Measurements from ENCODE around the gene ATP11A.

The ATP11A gene

GRCh38 chr13:112726016-112726767 lies 36.4 kb downstream of the ATP11A start:
- DNase-seq: no peak

DNA sequence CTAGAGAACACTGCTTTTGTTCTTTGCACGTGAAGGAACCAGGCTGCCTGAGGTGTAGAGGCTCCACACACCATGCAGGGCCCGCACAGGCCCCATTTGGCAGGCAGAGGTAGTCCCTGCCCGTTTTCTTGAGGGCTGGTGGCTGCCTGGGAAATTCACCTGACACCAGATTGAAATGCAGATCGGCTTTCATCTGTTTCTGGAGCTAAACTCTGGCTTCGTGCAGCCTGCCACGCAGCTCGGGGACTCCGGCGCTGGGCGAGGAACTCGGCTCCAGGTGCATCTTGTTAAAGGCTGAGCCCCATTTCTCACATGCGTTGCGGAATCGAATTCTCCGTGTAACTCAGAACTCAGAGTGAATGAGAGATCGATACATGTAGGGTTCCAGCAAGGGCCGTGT lies 37.7 kb downstream of the ATP11A start:
- DNase-seq: no peak

DNA sequence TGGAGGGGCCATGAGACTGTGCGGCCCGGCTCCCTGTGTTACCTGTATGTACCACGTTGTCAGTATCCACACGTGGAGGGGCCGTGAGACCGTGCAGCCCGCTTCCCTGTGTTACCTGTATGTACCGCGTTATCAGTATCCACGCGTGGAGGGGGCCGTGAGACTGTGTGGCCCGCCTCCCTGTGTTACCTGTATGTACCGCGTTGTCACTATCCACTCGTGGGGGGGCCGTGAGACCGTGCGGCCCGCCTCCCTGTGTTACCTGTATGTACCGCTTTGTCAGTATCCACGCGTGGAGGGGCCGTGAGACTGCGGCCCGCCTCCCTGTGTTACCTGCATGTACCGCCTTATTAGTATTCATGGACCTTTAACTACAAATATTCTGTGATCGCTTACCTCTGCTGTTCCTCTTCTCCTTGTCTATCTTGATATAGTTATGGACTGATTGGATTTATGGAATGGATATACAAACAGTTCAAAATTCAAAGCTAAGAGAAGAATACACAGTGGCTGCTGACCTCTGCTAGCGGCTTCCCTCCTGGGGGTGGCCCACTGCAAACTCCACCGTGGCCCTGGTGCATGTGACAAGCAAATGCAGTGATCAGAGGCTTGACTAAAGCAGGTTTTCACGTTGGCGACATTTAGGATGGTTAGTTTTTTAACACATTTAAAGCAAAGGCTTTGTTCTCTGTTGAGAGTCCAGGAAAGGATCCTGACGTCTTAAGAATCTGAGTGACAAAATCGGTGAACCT lies 38.7 kb downstream of the ATP11A start:
- no peak for DNase-seq

- no peak for DNase-seq
These were observed 39.6 kb downstream of the ATP11A start for GRCh38 chr13:112729408-112729807.

DNA sequence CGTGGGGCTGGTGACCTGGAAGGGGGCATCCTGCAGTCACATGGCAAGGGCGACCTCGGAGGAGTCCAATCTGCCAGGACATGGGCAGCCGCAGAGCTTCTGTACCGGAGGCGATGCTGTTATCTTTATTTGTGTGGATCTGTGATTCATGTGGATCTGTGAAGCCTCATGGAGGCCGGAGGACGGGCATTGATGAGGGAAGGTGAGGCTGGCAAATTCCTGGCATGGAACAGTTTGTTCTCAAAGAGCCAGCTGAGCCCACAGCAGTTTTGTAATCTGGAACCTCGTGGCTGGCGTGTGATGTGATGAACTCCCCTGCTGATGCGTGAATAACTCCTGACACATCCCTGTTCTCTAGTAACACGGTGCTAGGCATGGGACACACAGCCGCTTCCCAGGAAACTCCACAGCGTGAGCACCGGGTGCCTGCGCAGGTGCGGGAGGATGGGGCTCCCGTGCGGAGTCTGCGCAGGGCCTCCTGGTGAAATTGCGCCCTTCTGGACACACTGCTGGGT lies 40.4 kb downstream of the ATP11A start:
- no peak for DNase-seq

- DNase-seq: no peak
These were observed 42.1 kb downstream of the ATP11A start for GRCh38 chr13:112731667-112732616.

DNA sequence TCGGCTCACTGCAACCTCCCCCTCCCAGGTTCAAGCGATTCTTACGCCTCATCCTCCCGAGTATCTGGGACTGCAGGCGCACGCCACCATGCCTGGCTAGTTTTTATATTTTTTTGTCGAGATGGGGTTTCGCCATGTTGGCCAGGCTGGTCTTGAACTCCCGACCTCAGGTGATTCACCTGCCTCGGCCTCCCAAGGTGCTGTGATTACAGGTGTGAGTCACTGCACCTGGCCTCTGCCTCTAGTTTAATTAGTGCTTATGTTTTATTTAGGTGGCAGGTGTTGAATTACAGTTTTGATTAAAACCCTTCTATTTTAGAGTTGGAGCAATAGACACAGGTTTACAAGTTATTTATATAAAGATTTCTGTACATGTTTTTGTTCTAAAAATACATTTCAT lies 42.8 kb downstream of the ATP11A start:
- no peak for DNase-seq

GRCh38 chr13:112733112-112733511 lies 43.3 kb downstream of the ATP11A start:
- no peak for DNase-seq

DNA sequence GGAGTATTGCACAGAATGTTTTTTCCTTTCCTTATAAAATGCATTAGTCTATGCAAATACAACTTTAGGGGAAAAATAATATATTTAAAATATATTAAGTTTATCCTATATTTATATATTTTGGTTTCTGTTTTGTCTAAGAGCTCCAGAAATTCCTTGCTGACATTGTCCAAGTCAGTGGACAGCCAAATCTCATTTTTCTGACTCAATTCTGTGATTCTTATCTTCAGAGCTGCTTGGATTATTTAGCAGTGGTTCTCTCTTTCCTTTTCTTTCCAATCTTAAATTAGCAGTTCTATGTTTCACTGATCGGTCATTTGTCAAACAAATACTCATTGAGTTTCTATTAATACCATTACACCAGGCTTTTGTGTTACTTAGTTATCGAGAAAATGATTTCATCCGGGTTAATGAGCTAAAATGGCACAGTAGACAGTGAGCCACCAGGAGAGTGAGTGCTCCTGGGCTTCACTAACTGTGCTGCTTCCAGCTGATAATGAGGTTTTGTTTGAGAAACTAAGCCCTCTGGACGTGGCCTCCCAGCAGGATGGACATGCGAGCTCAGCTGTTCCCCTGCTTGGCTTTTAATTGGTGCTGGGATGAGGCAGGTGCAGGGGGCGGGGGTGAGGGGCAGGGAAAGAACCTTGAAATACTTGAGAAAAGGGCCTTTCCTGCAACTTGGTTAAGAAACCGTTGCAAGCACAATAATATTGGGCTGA lies 44.0 kb downstream of the ATP11A start:
- no peak for DNase-seq

DNA sequence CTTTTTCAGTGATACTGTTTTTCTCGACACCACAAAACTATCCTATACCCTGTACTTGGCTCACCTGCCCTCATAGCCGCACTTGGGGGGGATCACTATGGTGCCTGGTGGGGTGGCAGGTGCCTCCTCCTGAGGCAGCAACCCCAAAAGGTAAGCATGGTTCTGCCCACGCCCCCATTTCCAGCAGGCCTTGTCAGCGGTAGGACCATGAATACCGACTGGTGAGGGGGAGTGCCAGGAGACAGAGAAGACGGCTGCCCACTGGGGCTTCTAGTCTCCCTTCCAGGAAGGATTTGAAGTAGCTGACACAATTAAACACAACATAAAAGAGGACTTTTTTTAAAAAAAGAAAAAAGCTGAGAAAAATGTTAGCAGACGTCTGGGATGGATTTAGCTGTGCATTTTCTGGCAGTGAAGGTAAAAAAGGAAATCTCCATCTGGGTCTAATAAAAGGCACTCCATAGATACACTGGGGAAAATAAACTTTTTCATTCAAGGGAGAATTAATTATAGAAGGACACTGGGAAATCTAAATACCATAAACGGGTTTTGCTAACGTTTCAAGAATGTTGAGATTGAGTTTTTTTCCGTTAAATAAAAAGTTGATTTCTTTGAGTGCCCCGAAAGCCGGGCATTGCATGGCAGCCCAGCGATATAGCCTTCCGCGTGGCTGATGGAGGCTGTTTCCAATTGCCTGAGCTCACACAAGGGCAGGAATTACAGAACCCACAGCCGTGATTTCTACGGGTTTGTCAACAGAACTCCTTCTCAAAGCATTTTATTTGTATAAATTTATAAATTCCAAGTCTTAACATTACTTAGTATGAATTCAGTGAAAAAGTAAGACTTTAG lies 45.1 kb downstream of the ATP11A start:
- no peak for DNase-seq

DNA sequence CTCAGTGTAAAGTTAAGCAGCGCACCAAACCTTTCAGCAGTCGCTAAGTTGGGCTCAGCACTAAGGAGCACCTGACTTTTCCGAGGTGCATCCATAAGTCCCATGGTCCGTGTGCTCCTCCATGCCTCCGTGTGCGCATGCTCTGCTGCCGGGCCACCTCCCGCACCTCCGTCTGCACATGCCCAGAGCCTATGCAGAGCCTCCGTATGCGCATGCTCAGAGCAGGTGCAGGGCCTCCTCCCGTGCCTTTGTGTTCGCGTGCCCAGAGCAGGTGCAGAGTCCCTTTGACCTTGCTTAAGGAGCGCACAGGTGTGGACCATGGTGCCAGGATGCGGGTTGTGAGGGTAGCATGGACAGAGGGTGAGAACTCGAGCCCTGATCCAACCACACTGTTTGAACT lies 46.0 kb downstream of the ATP11A start:
- DNase-seq: no peak

DNA sequence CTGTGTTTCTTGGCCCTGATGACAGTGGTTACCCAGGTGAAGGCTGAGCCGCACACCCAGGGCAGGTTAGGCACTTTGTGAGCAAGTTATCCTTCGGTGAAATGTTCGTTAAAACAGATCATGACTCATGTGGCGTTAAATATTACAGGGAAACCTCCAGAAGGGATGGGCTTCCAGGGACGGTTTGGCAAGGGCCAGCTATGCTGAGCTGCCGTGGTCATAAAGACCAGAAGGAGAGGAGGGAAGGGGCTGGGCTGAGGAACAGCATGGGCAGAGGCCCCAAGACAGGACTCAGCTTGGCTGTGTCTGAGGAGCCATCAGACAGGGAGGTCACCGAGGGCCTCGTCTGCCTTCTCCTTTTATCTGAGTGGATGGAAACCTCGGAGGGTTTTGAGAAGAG lies 47.5 kb downstream of the ATP11A start:
- no peak for DNase-seq

GRCh38 chr13:112738606-112739005 lies 48.8 kb downstream of the ATP11A start:
- DNase-seq: no peak

GRCh38 chr13:112740502-112741131 lies 50.8 kb downstream of the ATP11A start:
- DNase-seq: no peak

GRCh38 chr13:112741185-112741755 lies 51.4 kb downstream of the ATP11A start:
- DNase-seq: no peak

- no peak for DNase-seq
These were observed 52.2 kb downstream of the ATP11A start for GRCh38 chr13:112741835-112742570.

- no peak for DNase-seq
These were observed 52.7 kb downstream of the ATP11A start for GRCh38 chr13:112742583-112742982.

- no peak for DNase-seq
These were observed 53.8 kb downstream of the ATP11A start for GRCh38 chr13:112743451-112744167.
